AG04450 (cell line): ENCODE measurements around the gene QDPR. TPM values are rescaled to one million over a fixed set of nuclear protein-coding genes. Genes with fewer than 3 reads are reported as not detected.

Experiments
- CTCF ChIA-PET: fragments of 300-600, 350-600 bp; formaldehyde crosslinking; extraction: SDS; loops from one replicate; lab custom pipeline; 2022; ENCODE audit warnings: antibody characterized with exemption, inconsistent platforms; lab: Charles Lee
- POLR2A ChIA-PET: fragments of 350-600 bp; formaldehyde crosslinking; extraction: SDS; loops from one replicate; lab custom pipeline; 2021; ENCODE audit warnings: antibody characterized with exemption, inconsistent platforms; lab: Yijun Ruan, JAX
- DNase-seq: peaks from one replicate; pipeline ENCODE4 v3.0.0-alpha.2; 2011; ENCODE audit warnings: low read depth, low spot score
- H3K27ac ChIP-seq: one replicate; pipeline ENCODE4 v1.5.1; 2012; ENCODE audit warnings: low read depth, low read length, control low read depth
- H3K27me3 ChIP-seq: one replicate; pipeline ENCODE4 v1.6.0; 2012; ENCODE audit warnings: low read length; ENCODE audit not compliant: control insufficient read depth, insufficient read depth
- H3K4me3 ChIP-seq: 2 replicates; pipeline ENCODE4 v1.5.1; 2011; ENCODE audit warnings: mild to moderate bottlenecking, low read depth, low read length, control low read depth
- H3K9me3 ChIP-seq: 2 replicates; pipeline ENCODE4 v1.5.1; 2012; ENCODE audit warnings: low read length; ENCODE audit not compliant: control insufficient read depth, insufficient read depth
- polyA plus RNA-seq: library from polyadenylated mRNA; depleted of rRNA; stranded (reverse); fragments of >200 nt; gene quantifications from 2 replicates; pipeline ENCODE4 v1.2.3, GENCODE V29; 2011
- TF ChIP-seq, protein P1 (sequence below): IDR thresholded peaks from 2 replicates; pipeline ENCODE4 v1.5.1; 2011; ENCODE audit warnings: low read depth, low read length, control low read depth, inconsistent platforms

Gene QDPR
- polyA plus RNA-seq, 1 experiment, result 36.4 TPM

DNA sequence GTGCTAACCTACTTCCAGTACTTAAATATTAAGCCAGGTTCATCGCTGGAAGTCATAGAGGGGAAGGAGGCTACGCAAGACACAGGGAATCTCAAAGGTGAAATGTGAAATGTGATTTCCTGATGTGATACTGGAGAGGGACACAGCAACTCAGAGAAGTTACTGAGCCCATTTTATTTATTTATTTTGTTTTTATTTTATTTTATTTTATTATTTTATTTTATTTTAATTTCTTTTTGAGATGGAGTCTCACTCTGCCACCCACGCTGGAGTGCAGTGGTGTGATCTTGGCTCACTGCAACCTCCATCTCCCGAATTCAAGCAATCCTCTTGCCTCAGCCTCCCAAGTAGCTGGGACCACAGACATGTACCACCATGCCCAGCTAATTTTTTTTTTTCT, 22.8 kb upstream of the QDPR start:
- Histone ChIP-seq H3K27me3 (peaks cover 10% of the 10 kb centered on the region), H3K4me3 (no peak overlapping the region), H3K27ac (no peak overlapping the region), H3K9me3 (no peaks in the 10 kb centered on the region)
- DNase-seq, result no peak
- CTCF ChIA-PET, result interaction anchor here (0.9 to 4.7 kb wide), 2 partner anchors 13 to 14 kb away, joined by 3 to 24 read pairs; no protein-coding TSS in a partner anchor
- POLR2A ChIA-PET, result no interaction called here
- TF ChIP-seq, protein P1, sequence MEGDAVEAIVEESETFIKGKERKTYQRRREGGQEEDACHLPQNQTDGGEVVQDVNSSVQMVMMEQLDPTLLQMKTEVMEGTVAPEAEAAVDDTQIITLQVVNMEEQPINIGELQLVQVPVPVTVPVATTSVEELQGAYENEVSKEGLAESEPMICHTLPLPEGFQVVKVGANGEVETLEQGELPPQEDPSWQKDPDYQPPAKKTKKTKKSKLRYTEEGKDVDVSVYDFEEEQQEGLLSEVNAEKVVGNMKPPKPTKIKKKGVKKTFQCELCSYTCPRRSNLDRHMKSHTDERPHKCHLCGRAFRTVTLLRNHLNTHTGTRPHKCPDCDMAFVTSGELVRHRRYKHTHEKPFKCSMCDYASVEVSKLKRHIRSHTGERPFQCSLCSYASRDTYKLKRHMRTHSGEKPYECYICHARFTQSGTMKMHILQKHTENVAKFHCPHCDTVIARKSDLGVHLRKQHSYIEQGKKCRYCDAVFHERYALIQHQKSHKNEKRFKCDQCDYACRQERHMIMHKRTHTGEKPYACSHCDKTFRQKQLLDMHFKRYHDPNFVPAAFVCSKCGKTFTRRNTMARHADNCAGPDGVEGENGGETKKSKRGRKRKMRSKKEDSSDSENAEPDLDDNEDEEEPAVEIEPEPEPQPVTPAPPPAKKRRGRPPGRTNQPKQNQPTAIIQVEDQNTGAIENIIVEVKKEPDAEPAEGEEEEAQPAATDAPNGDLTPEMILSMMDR, result no peak

DNA sequence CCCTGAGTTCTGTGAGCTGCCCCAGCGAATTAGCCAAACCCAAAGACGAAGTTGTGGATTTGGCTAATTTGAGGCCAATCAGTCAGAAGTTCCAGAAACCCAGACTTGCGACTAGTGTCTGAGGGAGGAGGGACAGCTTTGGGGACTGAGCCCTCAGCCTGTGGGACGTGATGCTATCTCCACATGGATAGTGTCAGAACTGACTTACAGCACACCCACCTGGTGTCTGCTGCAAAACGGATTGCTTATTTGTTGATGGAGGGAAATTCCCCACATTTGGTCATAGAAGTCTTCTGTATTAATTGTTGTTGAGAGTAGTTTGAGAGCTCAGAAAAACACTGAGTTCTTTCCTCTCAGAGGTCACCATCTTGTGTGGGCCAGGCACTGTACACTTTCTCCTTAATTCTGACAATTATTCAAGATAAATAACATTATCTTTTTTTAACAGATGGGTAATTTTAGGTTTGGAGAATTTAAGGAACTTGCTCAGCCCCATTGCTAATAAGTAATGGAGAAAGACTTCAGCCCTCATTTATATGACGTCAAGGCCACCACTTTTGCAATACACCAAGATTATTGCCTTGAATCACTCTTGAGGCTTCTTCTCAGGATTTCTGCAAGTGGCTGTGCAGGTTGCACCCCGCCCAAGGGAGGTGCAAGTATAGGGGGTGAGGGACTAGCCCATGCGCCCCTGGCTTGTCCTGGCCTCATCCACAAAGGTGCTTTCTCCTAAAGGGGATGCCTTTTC, 19.8 kb upstream of the QDPR start:
- TF ChIP-seq, protein P1, result no peak
- no peak overlapping the region for H3K4me3 ChIP-seq
- CTCF ChIA-PET, result interaction anchor here (1.6 kb wide), 1 partner anchor 17 kb away, joined by 6 read pairs; no protein-coding TSS in a partner anchor
- POLR2A ChIA-PET, result no interaction called here
- no peak for DNase-seq
- peaks cover 7% of the 10 kb centered on the region for H3K27me3 ChIP-seq
- no peaks in the 10 kb centered on the region for H3K9me3 ChIP-seq
- no peak overlapping the region for H3K27ac ChIP-seq

DNA sequence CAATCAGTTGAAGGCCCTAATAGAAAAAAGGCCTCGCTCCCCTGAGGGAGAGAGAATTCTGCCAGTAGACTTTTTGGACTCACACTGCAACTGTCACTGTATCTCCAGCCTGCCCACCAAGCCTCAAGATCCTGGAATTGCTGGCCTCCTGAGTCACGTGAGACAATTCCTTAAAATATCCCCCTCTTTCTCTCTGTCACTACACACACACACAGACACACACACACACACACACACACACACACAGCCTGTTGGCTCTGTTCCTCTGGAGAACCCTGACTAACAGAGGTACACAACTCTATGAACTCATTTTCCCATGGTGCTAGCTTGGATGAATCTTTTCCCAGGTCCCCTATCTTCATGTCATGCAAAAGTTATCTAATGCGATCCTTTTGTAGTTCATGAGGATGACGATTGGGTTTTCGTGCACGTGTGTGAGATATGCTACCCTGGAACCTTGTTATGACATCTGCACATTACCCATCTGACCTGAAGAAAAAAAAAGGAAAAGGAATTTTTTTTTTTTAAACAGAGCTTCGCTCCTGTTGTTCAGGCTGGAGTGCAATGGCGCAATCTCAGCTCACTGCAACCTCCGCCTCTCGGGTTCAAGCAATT, 16.8 kb upstream of the QDPR start:
- POLR2A ChIA-PET, result no interaction called here
- TF ChIP-seq, protein P1, result no peak

DNA sequence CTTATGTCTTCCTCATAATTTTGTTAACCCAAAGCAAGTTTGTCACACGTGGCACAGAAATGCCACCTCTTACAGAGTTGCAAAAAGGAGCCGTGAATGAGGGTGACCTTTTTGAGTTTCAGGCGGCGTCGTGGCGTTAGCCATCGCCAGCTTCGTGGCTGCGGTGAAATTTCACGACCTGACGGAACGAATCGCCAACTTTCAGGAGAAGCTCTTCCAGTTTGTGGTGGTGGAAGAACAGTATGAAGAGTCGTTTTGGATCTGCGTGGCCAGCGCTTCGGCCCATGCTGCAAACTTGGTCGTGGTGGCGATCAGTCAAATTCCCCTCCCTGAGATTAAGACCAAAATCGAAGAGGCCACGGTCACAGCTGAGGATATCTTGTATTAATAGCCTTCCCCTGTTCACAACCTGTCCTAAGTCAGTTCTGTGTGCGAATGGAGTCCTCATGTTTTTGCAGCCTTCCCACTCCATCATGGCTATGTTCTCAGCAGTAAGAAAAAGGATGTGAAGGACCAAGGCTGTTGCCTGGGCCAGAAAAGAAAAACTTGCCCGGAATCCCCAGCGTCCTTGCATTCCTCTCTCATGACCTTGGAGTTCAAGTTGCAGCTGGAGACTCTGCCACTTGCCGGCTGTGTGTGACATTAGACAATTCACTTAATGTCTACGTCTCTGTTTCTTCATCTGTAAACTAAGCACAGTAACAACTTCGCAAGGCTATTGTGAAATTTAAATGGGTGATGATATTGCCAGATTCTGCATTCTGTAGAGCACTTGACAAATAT, 15.0 kb upstream of the QDPR start:
- ChIA-PET CTCF (interaction anchor here (1.3 kb wide), 1 partner anchor 22 kb away, joined by 3 read pairs; no protein-coding TSS in a partner anchor), POLR2A (no interaction called here)
- no peak overlapping the region for H3K4me3 ChIP-seq
- H3K27ac ChIP-seq, result no peak overlapping the region
- TF ChIP-seq, protein P1, result no peak
- DNase-seq, result no peak
- no peaks in the 10 kb centered on the region for H3K27me3 ChIP-seq
- no peaks in the 10 kb centered on the region for H3K9me3 ChIP-seq

More for the DNA sequence above, 16.8 kb upstream of the QDPR start:
- H3K27ac ChIP-seq, result no peak overlapping the region
- no peaks in the 10 kb centered on the region for H3K9me3 ChIP-seq
- CTCF ChIA-PET, result interaction anchor here (1.1 kb wide), 1 partner anchor 21 kb away, joined by 4 read pairs; no protein-coding TSS in a partner anchor
- H3K4me3 ChIP-seq, result no peak overlapping the region
- peaks cover 2% of the 10 kb centered on the region for H3K27me3 ChIP-seq
- DNase-seq, result no peak
